Vagina (tissue), 2 donors: ENCODE data around the gene NUP98.

Experiments
- CTCF ChIP-seq, 3 experiments: fragments of 450-650 bp in 2 of 3; fragments of 200-600 bp in 1 of 3; sonication (generic) in 1 of 3; IDR thresholded peaks; one replicate each; pipeline ENCODE4 v1.5.1; 2017 to 2019; ENCODE audit warnings: antibody characterized with exemption in 3 of 3, mild to moderate bottlenecking in 2 of 3, moderate library complexity in 2 of 3
- POLR2A ChIP-seq, 2 donors: fragments of 450-650 bp; IDR thresholded peaks; one replicate each; pipeline ENCODE4 v1.6.1; 2017; ENCODE audit warnings: antibody characterized with exemption in 2 of 2, mild to moderate bottlenecking in 2 of 2, moderate library complexity in 2 of 2
- POLR2AphosphoS5 ChIP-seq, 2 donors: sonication (generic); formaldehyde crosslinking; IDR thresholded peaks; one replicate each; pipeline ENCODE4 v1.9.0; 2017; ENCODE audit warnings: antibody characterized with exemption in 2 of 2, mild to moderate bottlenecking in 2 of 2, low read depth in 1 of 2; ENCODE audit not compliant: insufficient read depth in 1 of 2

- TF ChIP-seq POLR2AphosphoS5 (IDR thresholded peaks at IDR 0.05; ENCODE audit: insufficient read depth in 1 of 2, low read depth in 1 of 2) (no peak), CTCF (IDR thresholded peaks at IDR 0.05) (peak in 1 of 3 experiments; percentile 33), POLR2A (IDR thresholded peaks at IDR 0.05) (no peak)
Observed at GRCh38 chr11:3824714-3825472, 27.5 kb upstream of the NUP98 start.
